ENCODE data around the gene EPB41. TPM values are rescaled to one million over a fixed set of nuclear protein-coding genes. Genes with fewer than 3 reads are reported as not detected.

EPB41 gene
- total RNA-seq, 1 donor from 2014 or later = 82.6 TPM

- Mint-ChIP-seq H3K27ac (ENCODE audit: unreplicated experiment) (no peak overlapping the region), H3K27me3 (ENCODE audit: unreplicated experiment) (no peaks in the 10 kb centered on the region), H3K36me3 (ENCODE audit: low read depth, unreplicated experiment) (peaks cover 17% of the 10 kb centered on the region), H3K4me1 (ENCODE audit: unreplicated experiment) (peaks cover 44% of the 10 kb centered on the region), H3K4me3 (ENCODE audit: unreplicated experiment) (no peak overlapping the region), H3K9me3 (ENCODE audit: unreplicated experiment) (no peaks in the 10 kb centered on the region)
- DNase-seq (ENCODE audit: low spot score) = no peak
- no peak for TF ChIP-seq CTCF (IDR thresholded peaks at IDR 0.05; ENCODE audit: unreplicated experiment)
Observed at GRCh38 chr1:29162025-29162424, 247.7 kb downstream of the EPB41 start.

GRCh38 chr1:29162476-29163138, 248.2 kb downstream of the EPB41 start:
- Mint-ChIP-seq H3K4me1 (ENCODE audit: unreplicated experiment) (peaks cover 47% of the 10 kb centered on the region), H3K4me3 (ENCODE audit: unreplicated experiment) (peak overlapping the region; percentile 31), H3K36me3 (ENCODE audit: low read depth, unreplicated experiment) (peaks cover 15% of the 10 kb centered on the region), H3K9me3 (ENCODE audit: unreplicated experiment) (no peaks in the 10 kb centered on the region), H3K27me3 (ENCODE audit: unreplicated experiment) (no peaks in the 10 kb centered on the region), H3K27ac (ENCODE audit: unreplicated experiment) (no peak overlapping the region)
- no peak for TF ChIP-seq CTCF (IDR thresholded peaks at IDR 0.05; ENCODE audit: unreplicated experiment)
- no peak for DNase-seq (ENCODE audit: low spot score)

GRCh38 chr1:29164588-29164987, 250.2 kb downstream of the EPB41 start:
- Mint-ChIP-seq H3K9me3 (ENCODE audit: unreplicated experiment) (no peaks in the 10 kb centered on the region), H3K27me3 (ENCODE audit: unreplicated experiment) (no peaks in the 10 kb centered on the region), H3K36me3 (ENCODE audit: low read depth, unreplicated experiment) (peaks cover 16% of the 10 kb centered on the region), H3K4me1 (ENCODE audit: unreplicated experiment) (peaks cover 47% of the 10 kb centered on the region), H3K27ac (ENCODE audit: unreplicated experiment) (peak overlapping the region; percentile 38), H3K4me3 (ENCODE audit: unreplicated experiment) (no peak overlapping the region)
- DNase-seq (ENCODE audit: low spot score) = no peak
- TF ChIP-seq CTCF (IDR thresholded peaks at IDR 0.05; ENCODE audit: unreplicated experiment) = no peak

GRCh38 chr1:29166291-29166878, 252.0 kb downstream of the EPB41 start:
- Mint-ChIP-seq H3K9me3 (ENCODE audit: unreplicated experiment) (no peaks in the 10 kb centered on the region), H3K27me3 (ENCODE audit: unreplicated experiment) (no peaks in the 10 kb centered on the region), H3K27ac (ENCODE audit: unreplicated experiment) (peak overlapping the region; percentile 83), H3K4me1 (ENCODE audit: unreplicated experiment) (peaks cover 48% of the 10 kb centered on the region), H3K4me3 (ENCODE audit: unreplicated experiment) (no peak overlapping the region), H3K36me3 (ENCODE audit: low read depth, unreplicated experiment) (peaks cover 13% of the 10 kb centered on the region)
- no peak for TF ChIP-seq CTCF (IDR thresholded peaks at IDR 0.05; ENCODE audit: unreplicated experiment)
- DNase-seq (ENCODE audit: low spot score) = no peak

- Mint-ChIP-seq H3K27ac (ENCODE audit: unreplicated experiment) (no peak overlapping the region), H3K4me1 (ENCODE audit: unreplicated experiment) (peaks cover 50% of the 10 kb centered on the region)
Observed at GRCh38 chr1:29167904-29168303, 253.5 kb downstream of the EPB41 start.

More at GRCh38 chr1:29167904-29168303, 253.5 kb downstream of the EPB41 start:
- H3K27me3 Mint-ChIP-seq (ENCODE audit: unreplicated experiment) = no peaks in the 10 kb centered on the region
- TF ChIP-seq CTCF (IDR thresholded peaks at IDR 0.05; ENCODE audit: unreplicated experiment) = no peak
- H3K36me3 Mint-ChIP-seq (ENCODE audit: low read depth, unreplicated experiment) = peaks cover 13% of the 10 kb centered on the region
- no peak overlapping the region for H3K4me3 Mint-ChIP-seq (ENCODE audit: unreplicated experiment)
- no peaks in the 10 kb centered on the region for H3K9me3 Mint-ChIP-seq (ENCODE audit: unreplicated experiment)
- DNase-seq (ENCODE audit: low spot score) = no peak

Data from endothelial cell (in vitro differentiated cells).